Trophoblast cell (in vitro differentiated cells and primary cell): Measurements from ENCODE around the gene ISCU.

Experiments
- DNase-seq, 2 donors: peaks; one replicate each; pipeline ENCODE4 v3.0.0-alpha.2; 2016
- H2AFZ ChIP-seq: 2 replicates; pipeline ENCODE4 v1.6.1; 2013; ENCODE audit warnings: low read length, moderate library complexity, mild to moderate bottlenecking; ENCODE audit not compliant: insufficient read depth, poor library complexity
- H2AK5ac ChIP-seq: 2 replicates; pipeline ENCODE4 v1.6.1; 2013; ENCODE audit warnings: mild to moderate bottlenecking, low read length
- H2BK120ac ChIP-seq: 2 replicates; pipeline ENCODE4 v1.6.1; 2013; ENCODE audit warnings: low read length, mild to moderate bottlenecking, moderate library complexity; ENCODE audit not compliant: insufficient read depth, poor library complexity
- H2BK12ac ChIP-seq: 2 replicates; pipeline ENCODE4 v1.6.1; 2013; ENCODE audit warnings: mild to moderate bottlenecking, low read length, moderate library complexity
- H2BK5ac ChIP-seq: 2 replicates; pipeline ENCODE4 v1.6.1; 2013; ENCODE audit warnings: low read length, low read depth, moderate library complexity, mild to moderate bottlenecking; ENCODE audit not compliant: poor library complexity
- H3K14ac ChIP-seq: 2 replicates; pipeline ENCODE4 v1.6.1; 2013; ENCODE audit warnings: mild to moderate bottlenecking, low read length
- H3K18ac ChIP-seq: 2 replicates; pipeline ENCODE4 v1.6.1; 2013; ENCODE audit warnings: mild to moderate bottlenecking, low read length
- H3K23ac ChIP-seq: 2 replicates; pipeline ENCODE4 v1.6.1; 2013; ENCODE audit warnings: low read length
- H3K27ac ChIP-seq: 2 replicates; pipeline ENCODE4 v1.5.1; 2013; ENCODE audit warnings: low read depth, mild to moderate bottlenecking, inconsistent platforms, low read length, moderate library complexity
- H3K27me3 ChIP-seq: 2 replicates; pipeline ENCODE4 v1.6.1; 2013; ENCODE audit warnings: inconsistent platforms, mild to moderate bottlenecking, low read length, moderate library complexity; ENCODE audit not compliant: insufficient read depth
- H3K36me3 ChIP-seq, 2 experiments: 1 replicate in 1 of 2; 2 replicates in 1 of 2; pipeline ENCODE4 v1.6.1; 2013; ENCODE audit warnings: low read length in 2 of 2, mild to moderate bottlenecking in 2 of 2, moderate library complexity in 1 of 2; ENCODE audit not compliant: insufficient read depth in 2 of 2, control insufficient read depth in 1 of 2
- H3K4ac ChIP-seq: 2 replicates; pipeline ENCODE4 v1.6.1; 2013; ENCODE audit warnings: low read depth, mild to moderate bottlenecking, low read length, moderate library complexity
- H3K4me1 ChIP-seq, 2 experiments: 1 replicate in 1 of 2; 2 replicates in 1 of 2; pipeline ENCODE4 v1.6.1; 2013; ENCODE audit warnings: low read length in 2 of 2, mild to moderate bottlenecking in 2 of 2, moderate library complexity in 1 of 2; ENCODE audit not compliant: insufficient read depth in 2 of 2, control insufficient read depth in 1 of 2
- H3K4me2 ChIP-seq: 2 replicates; pipeline ENCODE4 v1.6.1; 2013; ENCODE audit warnings: inconsistent platforms, mild to moderate bottlenecking, low read length, moderate library complexity
- H3K4me3 ChIP-seq: 2 replicates; pipeline ENCODE4 v1.5.1; 2013; ENCODE audit warnings: mild to moderate bottlenecking, low read depth, low read length, inconsistent platforms
- H3K79me1 ChIP-seq: one replicate; pipeline ENCODE4 v1.6.1; 2013; ENCODE audit warnings: low read length
- H3K79me2 ChIP-seq: 2 replicates; pipeline ENCODE4 v1.6.1; 2013; ENCODE audit warnings: low read length, mild to moderate bottlenecking; ENCODE audit not compliant: control insufficient read depth, insufficient read depth, poor library complexity
- H3K9ac ChIP-seq: 2 replicates; pipeline ENCODE4 v1.6.1; 2013; ENCODE audit warnings: mild to moderate bottlenecking, low read length
- H3K9me3 ChIP-seq: 2 replicates; pipeline ENCODE4 v1.6.1; 2013; ENCODE audit warnings: low read depth, mild to moderate bottlenecking, control low read depth, inconsistent platforms, low read length; ENCODE audit not compliant: insufficient read depth
- H4K12ac ChIP-seq: 2 replicates; pipeline ENCODE4 v1.6.1; 2013; ENCODE audit warnings: low read depth, mild to moderate bottlenecking, low read length, moderate library complexity
- H4K8ac ChIP-seq: 2 replicates; pipeline ENCODE4 v1.6.1; 2013; ENCODE audit warnings: low read depth, mild to moderate bottlenecking, low read length, moderate library complexity
- H4K91ac ChIP-seq: one replicate; pipeline ENCODE4 v1.6.1; 2013; ENCODE audit warnings: low read depth, mild to moderate bottlenecking, low read length, moderate library complexity
- WGBS: extraction: QIAGEN DNeasy Blood & Tissue Kit; methylation state at CpG from one replicate; pipeline ENCODE4 v1.1.7; 2013; ENCODE audit warnings: missing lambda C conversion rate; ENCODE audit not compliant: insufficient read length, insufficient coverage; ENCODE audit errors: extremely low coverage; 5-methylcytosine and 5-hydroxymethylcytosine counted together

Gene ISCU

GRCh38 chr12:108581311-108582227, 19.2 kb downstream of the ISCU start:
- peak overlapping the region; percentile 100 for H4K91ac ChIP-seq
- no peak overlapping the region for H3K23ac ChIP-seq
- H3K4ac ChIP-seq = peak overlapping the region; percentile 97
- peak overlapping the region; percentile 85 for H2AK5ac ChIP-seq
- peaks cover 61% of the 10 kb centered on the region for H3K79me1 ChIP-seq
- no peaks in the 10 kb centered on the region for H3K27me3 ChIP-seq
- no peak overlapping the region for H3K4me3 ChIP-seq
- peak overlapping the region; percentile 54 for H4K12ac ChIP-seq
- peak overlapping the region; percentile 97 for H2BK12ac ChIP-seq
- H2BK120ac ChIP-seq = peak overlapping the region; percentile 100
- H4K8ac ChIP-seq = peak overlapping the region; percentile 91
- peaks cover 6% of the 10 kb centered on the region for H3K9me3 ChIP-seq
- H3K36me3 ChIP-seq = no peaks in the 10 kb centered on the region
- peak overlapping the region; percentile 98 for H3K27ac ChIP-seq
- no peak overlapping the region for H3K9ac ChIP-seq
- WGBS = no CpG with 5 or more reads among the region's 33 CpGs
- no peak for DNase-seq
- H3K14ac ChIP-seq = peak overlapping the region; percentile 85
- peaks cover 20% of the 10 kb centered on the region for H3K79me2 ChIP-seq
- H3K18ac ChIP-seq = peak overlapping the region; percentile 54
- peak overlapping the region; percentile 56 for H2AFZ ChIP-seq
- H2BK5ac ChIP-seq = peak overlapping the region; percentile 98
- H3K4me2 ChIP-seq = no peak overlapping the region
- H3K4me1 ChIP-seq = peaks cover 36 to 44% of the 10 kb centered on the region in 2 experiments

GRCh38 chr12:108582509-108582908, 20.1 kb downstream of the ISCU start:
- H3K9ac ChIP-seq = no peak overlapping the region
- no peak overlapping the region for H3K23ac ChIP-seq
- peaks cover 59% of the 10 kb centered on the region for H3K79me1 ChIP-seq
- H4K12ac ChIP-seq = peak overlapping the region; percentile 17
- peak overlapping the region; percentile 85 for H2AK5ac ChIP-seq
- H3K27ac ChIP-seq = peak overlapping the region; percentile 98
- peak overlapping the region; percentile 97 for H3K4ac ChIP-seq
- no peaks in the 10 kb centered on the region for H3K27me3 ChIP-seq
- DNase-seq = no peak
- peak overlapping the region; percentile 42 for H2AFZ ChIP-seq
- H3K4me1 ChIP-seq = peaks cover 36 to 44% of the 10 kb centered on the region in 2 experiments
- peak overlapping the region; percentile 54 for H3K18ac ChIP-seq
- H2BK5ac ChIP-seq = peak overlapping the region; percentile 98
- H3K79me2 ChIP-seq = peaks cover 20% of the 10 kb centered on the region
- WGBS = no CpG with 5 or more reads among the region's 9 CpGs
- H4K91ac ChIP-seq = peak overlapping the region; percentile 100
- H3K9me3 ChIP-seq = peaks cover 4% of the 10 kb centered on the region
- H3K4me2 ChIP-seq = no peak overlapping the region
- peak overlapping the region; percentile 91 for H4K8ac ChIP-seq
- H2BK12ac ChIP-seq = peak overlapping the region; percentile 97
- H3K14ac ChIP-seq = peak overlapping the region; percentile 85
- no peak overlapping the region for H3K4me3 ChIP-seq
- peak overlapping the region; percentile 100 for H2BK120ac ChIP-seq
- H3K36me3 ChIP-seq = no peaks in the 10 kb centered on the region

- H3K79me1 ChIP-seq = peaks cover 63% of the 10 kb centered on the region
- peak overlapping the region; percentile 83 for H3K4ac ChIP-seq
- peak overlapping the region; percentile 91 for H4K8ac ChIP-seq
- H3K14ac ChIP-seq = peak overlapping the region; percentile 96
- H3K18ac ChIP-seq = peak overlapping the region; percentile 85
- no CpG with 5 or more reads among the region's 10 CpGs for WGBS
- H3K4me1 ChIP-seq = peaks cover 36 to 44% of the 10 kb centered on the region in 2 experiments
- H3K27me3 ChIP-seq = no peaks in the 10 kb centered on the region
- peaks cover 22% of the 10 kb centered on the region for H3K79me2 ChIP-seq
- H2AK5ac ChIP-seq = peak overlapping the region; percentile 34
- peak overlapping the region; percentile 97 for H2BK12ac ChIP-seq
- H3K27ac ChIP-seq = peak overlapping the region; percentile 98
- H3K23ac ChIP-seq = no peak overlapping the region
- no peak overlapping the region for H3K9ac ChIP-seq
- H4K91ac ChIP-seq = peak overlapping the region; percentile 100
- H2BK5ac ChIP-seq = peak overlapping the region; percentile 98
- H2AFZ ChIP-seq = no peak overlapping the region
- H3K36me3 ChIP-seq = no peaks in the 10 kb centered on the region
- no peak overlapping the region for H3K4me3 ChIP-seq
- H4K12ac ChIP-seq = no peak overlapping the region
- H3K9me3 ChIP-seq = peaks cover 4% of the 10 kb centered on the region
- peak overlapping the region; percentile 100 for H2BK120ac ChIP-seq
- no peak overlapping the region for H3K4me2 ChIP-seq
- DNase-seq = no peak
Observed at GRCh38 chr12:108582978-108583770, 20.8 kb downstream of the ISCU start.

GRCh38 chr12:108583991-108584390, 21.6 kb downstream of the ISCU start:
- Histone ChIP-seq H3K27me3 (no peaks in the 10 kb centered on the region), H4K91ac (peak overlapping the region; percentile 100), H3K4me2 (no peak overlapping the region), H3K4ac (peak overlapping the region; percentile 83), H3K79me1 (peaks cover 64% of the 10 kb centered on the region), H3K9ac (no peak overlapping the region), H3K14ac (peak overlapping the region; percentile 96), H4K8ac (peak overlapping the region; percentile 84), H3K36me3 (no peaks in the 10 kb centered on the region), H2AK5ac (peak overlapping the region; percentile 90), H3K79me2 (peaks cover 22% of the 10 kb centered on the region), H3K23ac (no peak overlapping the region), H4K12ac (peak overlapping the region; percentile 8), H3K4me3 (no peak overlapping the region), H3K18ac (peak overlapping the region; percentile 85), H2BK12ac (peak overlapping the region; percentile 97), H3K27ac (peak overlapping the region; percentile 98), H3K9me3 (peaks cover under 1% of the 10 kb centered on the region), H2BK120ac (peak overlapping the region; percentile 100), H2AFZ (no peak overlapping the region), H2BK5ac (peak overlapping the region; percentile 91), H3K4me1 (peaks cover 38 to 43% of the 10 kb centered on the region in 2 experiments)
- no peak for DNase-seq
- WGBS = no CpG with 5 or more reads among the region's 7 CpGs
